ENCODE results near the gene LMNTD1.

DNA sequence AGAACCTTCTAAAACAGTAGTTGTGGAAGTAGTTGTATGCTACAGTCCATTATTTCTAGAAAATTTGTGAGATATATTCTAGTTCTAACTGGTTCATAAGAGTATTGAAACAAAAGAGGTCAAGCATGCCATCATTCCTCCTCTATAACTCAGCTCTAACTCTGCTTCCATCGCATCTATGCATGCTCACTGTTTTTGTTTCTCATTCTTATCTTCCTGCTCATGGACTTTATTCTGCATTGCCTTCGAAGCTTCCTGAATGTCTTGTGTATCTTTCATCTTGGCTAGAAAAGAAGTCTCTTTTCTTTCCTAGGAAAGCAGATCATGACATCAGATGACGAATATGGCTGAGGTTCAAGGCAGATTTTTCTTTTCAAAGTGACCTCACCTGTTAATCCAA is 402 bp downstream of the LMNTD1 start:
- TF ChIP-seq POLR2A (IDR thresholded peaks at IDR 0.05): no peak
- TF ChIP-seq, protein P1, sequence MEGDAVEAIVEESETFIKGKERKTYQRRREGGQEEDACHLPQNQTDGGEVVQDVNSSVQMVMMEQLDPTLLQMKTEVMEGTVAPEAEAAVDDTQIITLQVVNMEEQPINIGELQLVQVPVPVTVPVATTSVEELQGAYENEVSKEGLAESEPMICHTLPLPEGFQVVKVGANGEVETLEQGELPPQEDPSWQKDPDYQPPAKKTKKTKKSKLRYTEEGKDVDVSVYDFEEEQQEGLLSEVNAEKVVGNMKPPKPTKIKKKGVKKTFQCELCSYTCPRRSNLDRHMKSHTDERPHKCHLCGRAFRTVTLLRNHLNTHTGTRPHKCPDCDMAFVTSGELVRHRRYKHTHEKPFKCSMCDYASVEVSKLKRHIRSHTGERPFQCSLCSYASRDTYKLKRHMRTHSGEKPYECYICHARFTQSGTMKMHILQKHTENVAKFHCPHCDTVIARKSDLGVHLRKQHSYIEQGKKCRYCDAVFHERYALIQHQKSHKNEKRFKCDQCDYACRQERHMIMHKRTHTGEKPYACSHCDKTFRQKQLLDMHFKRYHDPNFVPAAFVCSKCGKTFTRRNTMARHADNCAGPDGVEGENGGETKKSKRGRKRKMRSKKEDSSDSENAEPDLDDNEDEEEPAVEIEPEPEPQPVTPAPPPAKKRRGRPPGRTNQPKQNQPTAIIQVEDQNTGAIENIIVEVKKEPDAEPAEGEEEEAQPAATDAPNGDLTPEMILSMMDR (IDR thresholded peaks at IDR 0.05): no peak
